ENCODE results near the gene PRDM2.

The PRDM2 gene

DNA sequence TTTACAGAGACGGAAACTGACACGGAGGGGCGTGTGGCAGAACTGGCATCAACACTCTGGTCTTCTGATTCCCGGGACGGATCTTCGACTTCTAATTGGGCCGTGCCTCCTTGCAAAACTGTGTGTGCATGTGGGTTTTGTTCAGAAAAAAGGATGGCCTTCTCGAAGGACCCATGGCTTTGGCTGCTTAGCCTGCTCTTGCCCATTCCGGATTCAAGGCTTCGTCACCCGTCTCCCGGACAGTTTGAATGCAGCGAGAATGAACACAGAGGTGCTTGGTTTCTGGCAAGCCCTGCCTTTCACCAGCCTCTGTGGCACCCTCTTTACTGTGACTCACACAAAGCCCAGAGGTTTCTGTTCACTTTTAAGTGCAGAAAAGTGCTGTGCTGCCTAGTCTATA lies 120.1 kb downstream of the PRDM2 start:
- TF ChIP-seq, protein P1, sequence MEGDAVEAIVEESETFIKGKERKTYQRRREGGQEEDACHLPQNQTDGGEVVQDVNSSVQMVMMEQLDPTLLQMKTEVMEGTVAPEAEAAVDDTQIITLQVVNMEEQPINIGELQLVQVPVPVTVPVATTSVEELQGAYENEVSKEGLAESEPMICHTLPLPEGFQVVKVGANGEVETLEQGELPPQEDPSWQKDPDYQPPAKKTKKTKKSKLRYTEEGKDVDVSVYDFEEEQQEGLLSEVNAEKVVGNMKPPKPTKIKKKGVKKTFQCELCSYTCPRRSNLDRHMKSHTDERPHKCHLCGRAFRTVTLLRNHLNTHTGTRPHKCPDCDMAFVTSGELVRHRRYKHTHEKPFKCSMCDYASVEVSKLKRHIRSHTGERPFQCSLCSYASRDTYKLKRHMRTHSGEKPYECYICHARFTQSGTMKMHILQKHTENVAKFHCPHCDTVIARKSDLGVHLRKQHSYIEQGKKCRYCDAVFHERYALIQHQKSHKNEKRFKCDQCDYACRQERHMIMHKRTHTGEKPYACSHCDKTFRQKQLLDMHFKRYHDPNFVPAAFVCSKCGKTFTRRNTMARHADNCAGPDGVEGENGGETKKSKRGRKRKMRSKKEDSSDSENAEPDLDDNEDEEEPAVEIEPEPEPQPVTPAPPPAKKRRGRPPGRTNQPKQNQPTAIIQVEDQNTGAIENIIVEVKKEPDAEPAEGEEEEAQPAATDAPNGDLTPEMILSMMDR (IDR thresholded peaks at IDR 0.05; ENCODE audit: low read depth, low read length): no peak
- H3K27me3 ChIP-seq: no peaks in the 10 kb centered on the region
- H3K36me3 ChIP-seq: no peaks in the 10 kb centered on the region
- no peaks in the 10 kb centered on the region for H3K4me1 ChIP-seq
- DNase-seq: no peak
- no peaks in the 10 kb centered on the region for H3K9me3 ChIP-seq
- no peak overlapping the region for H3K4me3 ChIP-seq (ENCODE audit: low read depth, low read length)

DNA sequence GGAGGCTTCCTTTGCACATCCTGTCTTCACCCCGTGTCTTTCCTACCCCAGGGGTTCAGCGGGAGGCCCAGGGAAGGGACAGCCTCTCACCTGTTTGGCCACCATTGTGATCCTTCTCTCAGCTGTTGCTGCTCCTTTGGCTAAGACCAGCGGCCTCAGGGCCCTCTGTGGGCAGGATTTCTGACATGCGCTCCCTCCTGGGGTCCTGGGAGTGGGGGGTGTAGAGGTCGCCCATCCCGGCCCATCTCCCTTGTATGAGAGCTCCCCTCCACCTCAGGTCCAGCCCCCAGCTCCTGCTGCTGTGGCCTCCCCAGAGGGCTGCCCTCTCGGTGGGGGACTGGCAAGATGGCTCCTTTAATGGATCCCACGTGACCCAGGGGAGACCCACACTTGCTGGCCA lies 120.5 kb downstream of the PRDM2 start:
- Histone ChIP-seq H3K4me3 (ENCODE audit: low read depth, low read length) (no peak overlapping the region), H3K4me1 (no peaks in the 10 kb centered on the region), H3K36me3 (no peaks in the 10 kb centered on the region), H3K9me3 (no peaks in the 10 kb centered on the region), H3K27me3 (no peaks in the 10 kb centered on the region)
- no peak for DNase-seq
- TF ChIP-seq, protein P1 (IDR thresholded peaks at IDR 0.05; ENCODE audit: low read depth, low read length): no peak

DNA sequence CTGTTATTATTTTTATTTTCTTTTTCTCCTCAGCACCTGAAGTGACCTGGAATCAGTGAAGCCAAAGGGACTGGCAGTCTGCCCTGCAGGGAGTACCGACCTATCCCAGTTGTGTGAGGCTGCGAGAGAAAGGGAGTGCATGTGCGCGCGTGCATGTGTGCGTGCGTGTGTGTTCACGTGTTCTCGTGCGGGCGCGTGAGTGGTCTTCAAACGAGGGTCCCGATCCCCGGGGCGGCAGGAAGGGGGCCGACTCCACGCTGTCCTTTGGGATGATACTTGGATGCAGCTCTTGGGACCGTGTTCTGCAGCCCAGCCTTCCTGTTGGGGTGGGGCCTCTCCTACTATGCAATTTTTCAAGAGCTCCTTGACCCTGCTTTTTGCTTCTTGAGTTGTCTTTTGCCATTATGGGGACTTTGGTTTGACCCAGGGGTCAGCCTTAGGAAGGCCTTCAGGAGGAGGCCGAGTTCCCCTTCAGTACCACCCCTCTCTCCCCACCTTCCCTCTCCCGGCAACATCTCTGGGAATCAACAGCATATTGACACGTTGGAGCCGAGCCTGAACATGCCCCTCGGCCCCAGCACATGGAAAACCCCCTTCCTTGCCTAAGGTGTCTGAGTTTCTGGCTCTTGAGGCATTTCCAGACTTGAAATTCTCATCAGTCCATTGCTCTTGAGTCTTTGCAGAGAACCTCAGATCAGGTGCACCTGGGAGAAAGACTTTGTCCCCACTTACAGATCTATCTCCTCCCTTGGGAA lies 123.3 kb downstream of the PRDM2 start:
- no peaks in the 10 kb centered on the region for H3K4me1 ChIP-seq
- TF ChIP-seq, protein P1 (IDR thresholded peaks at IDR 0.05; ENCODE audit: low read depth, low read length): no peak
- no peaks in the 10 kb centered on the region for H3K27me3 ChIP-seq
- no peak overlapping the region for H3K4me3 ChIP-seq (ENCODE audit: low read depth, low read length)
- no peaks in the 10 kb centered on the region for H3K9me3 ChIP-seq
- no peaks in the 10 kb centered on the region for H3K36me3 ChIP-seq
- no peak for DNase-seq

DNA sequence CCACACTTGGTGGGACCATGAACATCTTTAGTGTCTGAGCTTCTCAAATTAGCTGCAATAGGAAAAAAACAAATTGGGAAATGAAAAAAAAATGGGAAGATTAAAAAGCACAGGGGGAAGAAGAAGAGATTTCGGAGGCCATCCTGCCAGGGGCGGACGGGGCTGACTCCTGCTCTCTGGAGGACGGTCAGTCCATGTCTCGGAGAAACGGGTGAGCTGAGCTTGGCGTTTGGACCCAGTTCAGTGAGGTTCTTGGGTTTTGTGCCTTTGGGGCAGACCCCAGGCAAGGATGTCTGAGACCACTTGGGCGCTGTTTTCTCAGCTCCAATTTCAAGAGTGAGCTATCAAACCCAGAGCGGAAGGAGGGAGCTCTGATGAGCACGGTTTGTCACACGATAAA lies 123.9 kb downstream of the PRDM2 start:
- no peaks in the 10 kb centered on the region for H3K27me3 ChIP-seq
- H3K4me1 ChIP-seq: no peaks in the 10 kb centered on the region
- no peaks in the 10 kb centered on the region for H3K9me3 ChIP-seq
- no peak overlapping the region for H3K4me3 ChIP-seq (ENCODE audit: low read depth, low read length)
- no peak for DNase-seq
- TF ChIP-seq, protein P1 (IDR thresholded peaks at IDR 0.05; ENCODE audit: low read depth, low read length): no peak
- no peaks in the 10 kb centered on the region for H3K36me3 ChIP-seq

DNA sequence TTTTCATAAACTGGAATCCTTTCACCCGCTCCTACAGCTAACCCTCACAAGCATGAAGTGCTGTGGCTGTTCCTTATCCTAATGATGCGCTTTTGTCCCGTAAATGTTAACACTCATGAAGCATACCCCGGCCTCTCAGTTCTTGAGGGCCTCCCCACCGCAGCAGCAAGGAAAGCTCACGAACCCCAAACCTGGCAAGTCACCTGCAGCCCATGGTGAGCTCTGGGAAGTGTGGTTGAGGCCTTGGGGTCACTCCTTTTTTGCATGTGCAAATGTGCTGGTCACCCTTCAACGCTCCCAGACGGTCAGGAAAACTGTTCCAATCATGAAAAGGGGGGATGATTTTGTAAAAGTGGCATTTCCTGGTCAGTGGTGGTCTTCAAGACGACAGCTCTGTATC lies 124.6 kb downstream of the PRDM2 start:
- H3K4me1 ChIP-seq: no peaks in the 10 kb centered on the region
- no peak for DNase-seq
- no peaks in the 10 kb centered on the region for H3K9me3 ChIP-seq
- TF ChIP-seq, protein P1 (IDR thresholded peaks at IDR 0.05; ENCODE audit: low read depth, low read length): no peak
- no peaks in the 10 kb centered on the region for H3K27me3 ChIP-seq
- no peak overlapping the region for H3K4me3 ChIP-seq (ENCODE audit: low read depth, low read length)
- no peaks in the 10 kb centered on the region for H3K36me3 ChIP-seq

DNA sequence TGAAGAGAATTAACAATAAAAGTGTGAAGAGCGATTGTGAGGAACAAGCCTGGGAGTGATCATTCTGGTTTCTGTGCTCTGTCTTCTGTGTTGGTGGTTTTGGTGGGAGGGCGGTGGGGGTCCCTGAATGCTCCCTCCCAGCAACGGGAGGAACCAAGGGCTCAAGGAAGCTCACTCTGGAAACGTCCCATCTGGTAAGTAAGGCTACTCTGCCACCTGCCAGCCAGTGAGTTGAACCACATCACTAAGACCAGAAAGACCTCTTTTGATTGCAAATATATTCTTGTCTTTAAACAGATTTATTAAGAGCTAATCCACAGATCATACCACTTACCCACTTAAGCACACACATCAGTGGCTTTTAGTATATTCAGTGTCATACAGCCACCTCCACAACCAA lies 125.0 kb downstream of the PRDM2 start:
- DNase-seq: no peak
- H3K9me3 ChIP-seq: no peaks in the 10 kb centered on the region
- TF ChIP-seq, protein P1 (IDR thresholded peaks at IDR 0.05; ENCODE audit: low read depth, low read length): peak; percentile 4; the same call in 1 of the 2 replicates
- no peak overlapping the region for H3K4me3 ChIP-seq (ENCODE audit: low read depth, low read length)
- H3K4me1 ChIP-seq: no peaks in the 10 kb centered on the region
- no peaks in the 10 kb centered on the region for H3K36me3 ChIP-seq
- no peaks in the 10 kb centered on the region for H3K27me3 ChIP-seq

All from BE2C (cell line).